Mononuclear cell (primary cell): Measurements from ENCODE around the gene TMEM123. TPM values are rescaled to one million over a fixed set of nuclear protein-coding genes. Genes with fewer than 3 reads are reported as not detected.

Source experiments
- H3K27me3 ChIP-seq: 2 replicates; pipeline ENCODE4 v1.6.0; 2011; ENCODE audit warnings: low read length, control low read depth; ENCODE audit not compliant: insufficient read depth
- H3K4me1 ChIP-seq: 2 replicates; pipeline ENCODE4 v1.5.1; 2011; ENCODE audit warnings: mild to moderate bottlenecking, low read length, control low read depth; ENCODE audit not compliant: insufficient read depth
- H3K4me3 ChIP-seq: 2 replicates; pipeline ENCODE4 v1.5.1; 2011; ENCODE audit warnings: mild to moderate bottlenecking, low read length, moderate library complexity
- H3K9me3 ChIP-seq: 2 replicates; pipeline ENCODE4 v1.5.1; 2011; ENCODE audit warnings: low read depth, mild to moderate bottlenecking, control low read depth, low read length
- total RNA-seq: library from RNA; depleted of rRNA; stranded (reverse); fragments of >200 nt; gene quantifications from one replicate; pipeline ENCODE4 v1.2.3, GENCODE V29; 2012

Gene TMEM123
- total RNA-seq, 1 donor = 381 TPM

- H3K27me3 ChIP-seq = no peaks in the 10 kb centered on the region
- no peaks in the 10 kb centered on the region for H3K4me1 ChIP-seq
- no peaks in the 10 kb centered on the region for H3K9me3 ChIP-seq
- no peak overlapping the region for H3K4me3 ChIP-seq
These were observed 85.2 kb downstream of the TMEM123 start for GRCh38 chr11:102367364-102367763.

GRCh38 chr11:102364991-102365390, 87.6 kb downstream of the TMEM123 start:
- H3K4me3 ChIP-seq = no peak overlapping the region

GRCh38 chr11:102361086-102362031, 91.2 kb downstream of the TMEM123 start:
- Histone ChIP-seq H3K27me3 (no peaks in the 10 kb centered on the region), H3K9me3 (no peaks in the 10 kb centered on the region), H3K4me3 (no peak overlapping the region), H3K4me1 (peaks cover 13% of the 10 kb centered on the region)

More at GRCh38 chr11:102364991-102365390, 87.6 kb downstream of the TMEM123 start:
- Histone ChIP-seq H3K4me1 (peaks cover 13% of the 10 kb centered on the region), H3K27me3 (no peaks in the 10 kb centered on the region), H3K9me3 (no peaks in the 10 kb centered on the region)

- Histone ChIP-seq H3K27me3 (no peaks in the 10 kb centered on the region), H3K4me1 (peaks cover 13% of the 10 kb centered on the region), H3K4me3 (no peak overlapping the region), H3K9me3 (no peaks in the 10 kb centered on the region)
These were observed 91.9 kb downstream of the TMEM123 start for GRCh38 chr11:102360681-102361080.

- Histone ChIP-seq H3K9me3 (no peaks in the 10 kb centered on the region), H3K27me3 (no peaks in the 10 kb centered on the region), H3K4me1 (peaks cover 13% of the 10 kb centered on the region), H3K4me3 (no peak overlapping the region)
These were observed 93.2 kb downstream of the TMEM123 start for GRCh38 chr11:102359372-102359771.

- no peaks in the 10 kb centered on the region for H3K27me3 ChIP-seq
- no peak overlapping the region for H3K4me3 ChIP-seq
These were observed 95.4 kb downstream of the TMEM123 start for GRCh38 chr11:102357116-102357515.

GRCh38 chr11:102347462-102348370, 104.8 kb downstream of the TMEM123 start:
- Histone ChIP-seq H3K9me3 (no peaks in the 10 kb centered on the region), H3K4me3 (peak overlapping the region; percentile 90), H3K27me3 (no peaks in the 10 kb centered on the region), H3K4me1 (peaks cover 15% of the 10 kb centered on the region)

More at GRCh38 chr11:102357116-102357515, 95.4 kb downstream of the TMEM123 start:
- Histone ChIP-seq H3K9me3 (no peaks in the 10 kb centered on the region), H3K4me1 (peaks cover 19% of the 10 kb centered on the region)

GRCh38 chr11:102346748-102347461, 105.7 kb downstream of the TMEM123 start, which contains the start of gene BIRC2:
Gene BIRC2, plus strand, starts transcription at chr11:102347214. Its CDS starts 2,641 bp downstream, at chr11:102349855.
- H3K4me1 ChIP-seq = peaks cover 15% of the 10 kb centered on the region
- H3K9me3 ChIP-seq = no peaks in the 10 kb centered on the region
- H3K4me3 ChIP-seq = peak within 1 kb of the TSS; percentile 90
- H3K27me3 ChIP-seq = no peaks in the 10 kb centered on the region

GRCh38 chr11:102346456-102346747, 106.2 kb downstream of the TMEM123 start:
- Histone ChIP-seq H3K4me3 (peak overlapping the region; percentile 90), H3K4me1 (peaks cover 15% of the 10 kb centered on the region), H3K9me3 (no peaks in the 10 kb centered on the region), H3K27me3 (no peaks in the 10 kb centered on the region)

Other genes starting within 250 kb of the TMEM123 start
- 228 TPM for gene BIRC3, start 135.3 kb downstream of the TMEM123 start, total RNA-seq
- gene BIRC2, start 105.6 kb downstream of the TMEM123 start, total RNA-seq = 218 TPM
- gene MMP7, start 78.0 kb upstream of the TMEM123 start, total RNA-seq = 0.31 TPM
- gene MMP20, start 172.6 kb upstream of the TMEM123 start, total RNA-seq = 0.10 TPM